ENCODE data around the gene MICAL3. TPM values are rescaled to one million over a fixed set of nuclear protein-coding genes. Genes with fewer than 3 reads are reported as not detected.
"Not testable (repeated sequence)": the region's sequence is repeated elsewhere in the genome, so short reads cannot be mapped to it uniquely, and the experiment has no call there.

The MICAL3 gene
- total RNA-seq, 3 donors from 2014 or later (not counting 1 experiment from before 2014, with no cell fraction given), result 17.1 to 36.3 (median 34.3) TPM

GRCh38 chr22:18055619-18056160 is 31.3 kb upstream of the MICAL3 start:
- ATAC-seq (peak in 1 of 3 donors; percentile 11), DNase-seq (no peak)
- no peaks in the 10 kb centered on the region for H3K9me3 ChIP-seq (ENCODE audit: control insufficient read depth, insufficient read depth, low read length)
- no peak overlapping the region for H3K4me3 Mint-ChIP-seq
- no peak overlapping the region for H3K27ac Mint-ChIP-seq
- H3K27ac ChIP-seq (ENCODE audit: low read length), result peak overlapping the region; percentile 55
- no peaks in the 10 kb centered on the region for H3K36me3 ChIP-seq (ENCODE audit: control insufficient read depth, insufficient read depth, low read length)
- no peaks in the 10 kb centered on the region for H3K4me1 Mint-ChIP-seq
- no peaks in the 10 kb centered on the region for H3K27me3 ChIP-seq (ENCODE audit: control insufficient read depth, insufficient read depth, low read length)
- intact Hi-C loops (cut with micrococcal nuclease), result no loop called here
- 89% methylated on average over 7 of the region's 7 CpGs for WGBS (ENCODE audit: insufficient coverage)
- no peaks in the 10 kb centered on the region for H3K36me3 Mint-ChIP-seq
- H3K27me3 Mint-ChIP-seq (ENCODE audit: low read depth in 2 of 2), result peaks cover 4 to 8% of the 10 kb centered on the region in 2 donors
- H3K4me1 ChIP-seq (ENCODE audit: control insufficient read depth, insufficient read depth, low read length), result peaks cover 6% of the 10 kb centered on the region
- TF ChIP-seq, protein P1, sequence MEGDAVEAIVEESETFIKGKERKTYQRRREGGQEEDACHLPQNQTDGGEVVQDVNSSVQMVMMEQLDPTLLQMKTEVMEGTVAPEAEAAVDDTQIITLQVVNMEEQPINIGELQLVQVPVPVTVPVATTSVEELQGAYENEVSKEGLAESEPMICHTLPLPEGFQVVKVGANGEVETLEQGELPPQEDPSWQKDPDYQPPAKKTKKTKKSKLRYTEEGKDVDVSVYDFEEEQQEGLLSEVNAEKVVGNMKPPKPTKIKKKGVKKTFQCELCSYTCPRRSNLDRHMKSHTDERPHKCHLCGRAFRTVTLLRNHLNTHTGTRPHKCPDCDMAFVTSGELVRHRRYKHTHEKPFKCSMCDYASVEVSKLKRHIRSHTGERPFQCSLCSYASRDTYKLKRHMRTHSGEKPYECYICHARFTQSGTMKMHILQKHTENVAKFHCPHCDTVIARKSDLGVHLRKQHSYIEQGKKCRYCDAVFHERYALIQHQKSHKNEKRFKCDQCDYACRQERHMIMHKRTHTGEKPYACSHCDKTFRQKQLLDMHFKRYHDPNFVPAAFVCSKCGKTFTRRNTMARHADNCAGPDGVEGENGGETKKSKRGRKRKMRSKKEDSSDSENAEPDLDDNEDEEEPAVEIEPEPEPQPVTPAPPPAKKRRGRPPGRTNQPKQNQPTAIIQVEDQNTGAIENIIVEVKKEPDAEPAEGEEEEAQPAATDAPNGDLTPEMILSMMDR (IDR thresholded peaks at IDR 0.05), result no peak
- no peak overlapping the region for H3K4me3 ChIP-seq (ENCODE audit: low read length)
- H3K9me3 Mint-ChIP-seq, result no peaks in the 10 kb centered on the region

- H3K27me3 ChIP-seq (ENCODE audit: control insufficient read depth, insufficient read depth, low read length); ATAC-seq; intact Hi-C loops (cut with micrococcal nuclease); H3K4me3 ChIP-seq (ENCODE audit: low read length); H3K27ac ChIP-seq (ENCODE audit: low read length); H3K4me1 Mint-ChIP-seq; H3K36me3 ChIP-seq (ENCODE audit: control insufficient read depth, insufficient read depth, low read length); H3K27me3 Mint-ChIP-seq (ENCODE audit: low read depth in 2 of 2); H3K27ac Mint-ChIP-seq; H3K4me3 Mint-ChIP-seq; H3K36me3 Mint-ChIP-seq; H3K9me3 ChIP-seq (ENCODE audit: control insufficient read depth, insufficient read depth, low read length); H3K9me3 Mint-ChIP-seq; DNase-seq; H3K4me1 ChIP-seq (ENCODE audit: control insufficient read depth, insufficient read depth, low read length): not testable (repeated sequence)
- WGBS (ENCODE audit: insufficient coverage), result 97% methylated on average over 39 of the region's 49 CpGs
Measured at GRCh38 chr22:18053216-18053946, 29.0 kb upstream of the MICAL3 start.

GRCh38 chr22:18051113-18051512 is 26.8 kb upstream of the MICAL3 start:
- intact Hi-C loops (cut with micrococcal nuclease); H3K4me1 ChIP-seq (ENCODE audit: control insufficient read depth, insufficient read depth, low read length); H3K4me3 ChIP-seq (ENCODE audit: low read length); H3K9me3 ChIP-seq (ENCODE audit: control insufficient read depth, insufficient read depth, low read length); H3K36me3 Mint-ChIP-seq; H3K4me1 Mint-ChIP-seq; H3K9me3 Mint-ChIP-seq; H3K36me3 ChIP-seq (ENCODE audit: control insufficient read depth, insufficient read depth, low read length); ATAC-seq; H3K27me3 Mint-ChIP-seq (ENCODE audit: low read depth in 2 of 2); H3K4me3 Mint-ChIP-seq; H3K27ac Mint-ChIP-seq; H3K27ac ChIP-seq (ENCODE audit: low read length); H3K27me3 ChIP-seq (ENCODE audit: control insufficient read depth, insufficient read depth, low read length); DNase-seq: not testable (repeated sequence)
- WGBS (ENCODE audit: insufficient coverage), result 87% methylated on average over 10 of the region's 12 CpGs

DNA sequence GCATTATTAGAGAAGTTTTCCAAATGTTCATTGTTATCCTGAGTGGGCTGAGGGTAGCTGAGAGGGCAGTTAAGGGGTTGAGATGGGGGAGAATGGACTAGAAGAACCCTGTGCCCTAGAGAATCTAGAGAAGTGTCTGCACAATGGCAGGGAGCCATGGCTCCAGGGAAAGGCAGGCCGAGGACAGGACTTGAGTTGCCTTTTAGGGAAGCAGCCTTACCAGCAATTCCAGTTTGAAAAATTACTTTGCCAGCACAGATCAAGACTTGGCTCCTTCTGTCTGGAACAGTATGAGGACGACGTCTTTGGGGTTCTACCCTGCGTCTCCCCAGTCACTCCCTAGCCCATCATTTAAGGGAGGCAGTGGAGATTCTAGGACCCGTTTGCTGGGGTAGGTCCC is 25.7 kb upstream of the MICAL3 start:
- 81% methylated on average over 5 of the region's 5 CpGs for WGBS (ENCODE audit: insufficient coverage)
- no peaks in the 10 kb centered on the region for H3K9me3 Mint-ChIP-seq
- ATAC-seq, result no peak
- Histone ChIP-seq H3K27me3 (ENCODE audit: control insufficient read depth, insufficient read depth, low read length) (no peaks in the 10 kb centered on the region), H3K27ac (ENCODE audit: low read length) (no peak overlapping the region), H3K36me3 (ENCODE audit: control insufficient read depth, insufficient read depth, low read length) (no peaks in the 10 kb centered on the region), H3K4me1 (ENCODE audit: control insufficient read depth, insufficient read depth, low read length) (no peaks in the 10 kb centered on the region), H3K4me3 (ENCODE audit: low read length) (no peak overlapping the region), H3K9me3 (ENCODE audit: control insufficient read depth, insufficient read depth, low read length) (no peaks in the 10 kb centered on the region)
- no peaks in the 10 kb centered on the region for H3K36me3 Mint-ChIP-seq
- no peak overlapping the region for H3K4me3 Mint-ChIP-seq
- no peak overlapping the region for H3K27ac Mint-ChIP-seq
- DNase-seq, result no peak
- TF ChIP-seq, protein P1 (IDR thresholded peaks at IDR 0.05), result no peak
- no peaks in the 10 kb centered on the region for H3K4me1 Mint-ChIP-seq
- no peaks in the 10 kb centered on the region for H3K27me3 Mint-ChIP-seq (ENCODE audit: low read depth in 2 of 2)
- intact Hi-C loops (cut with micrococcal nuclease), result no loop called here

Measured in natural killer cell (primary cell).